Muscle layer of colon (tissue), 2 donors: ENCODE data around the gene MYO16.

Source experiments
- H3K27ac ChIP-seq: one replicate; pipeline ENCODE4 v1.7.0; 2013; ENCODE audit warnings: low read depth, mild to moderate bottlenecking, low read length, moderate library complexity
- H3K27me3 ChIP-seq, 2 donors: one replicate each; pipeline ENCODE4 v1.7.0; 2013; ENCODE audit warnings: low read length in 2 of 2, mild to moderate bottlenecking in 2 of 2; ENCODE audit not compliant: insufficient read depth in 2 of 2, control insufficient read depth in 1 of 2
- H3K36me3 ChIP-seq: one replicate; pipeline ENCODE4 v1.7.0; 2013; ENCODE audit warnings: mild to moderate bottlenecking, low read length; ENCODE audit not compliant: insufficient read depth
- H3K4me1 ChIP-seq: one replicate; pipeline ENCODE4 v1.7.0; 2013; ENCODE audit warnings: mild to moderate bottlenecking, low read length; ENCODE audit not compliant: insufficient read depth
- H3K4me3 ChIP-seq, 2 donors: one replicate each; pipeline ENCODE4 v1.7.0; 2013; ENCODE audit warnings: low read length in 2 of 2, low read depth in 1 of 2, mild to moderate bottlenecking in 1 of 2, moderate library complexity in 1 of 2
- H3K9ac ChIP-seq: one replicate; pipeline ENCODE4 v1.7.0; 2013; ENCODE audit warnings: low read length
- H3K9me3 ChIP-seq: one replicate; pipeline ENCODE4 v1.7.0; 2013; ENCODE audit warnings: mild to moderate bottlenecking, low read length
- donor health status: abdominal sarcoma.
- donor health status: Adenocarcinoma of cecum.

The MYO16 gene

DNA sequence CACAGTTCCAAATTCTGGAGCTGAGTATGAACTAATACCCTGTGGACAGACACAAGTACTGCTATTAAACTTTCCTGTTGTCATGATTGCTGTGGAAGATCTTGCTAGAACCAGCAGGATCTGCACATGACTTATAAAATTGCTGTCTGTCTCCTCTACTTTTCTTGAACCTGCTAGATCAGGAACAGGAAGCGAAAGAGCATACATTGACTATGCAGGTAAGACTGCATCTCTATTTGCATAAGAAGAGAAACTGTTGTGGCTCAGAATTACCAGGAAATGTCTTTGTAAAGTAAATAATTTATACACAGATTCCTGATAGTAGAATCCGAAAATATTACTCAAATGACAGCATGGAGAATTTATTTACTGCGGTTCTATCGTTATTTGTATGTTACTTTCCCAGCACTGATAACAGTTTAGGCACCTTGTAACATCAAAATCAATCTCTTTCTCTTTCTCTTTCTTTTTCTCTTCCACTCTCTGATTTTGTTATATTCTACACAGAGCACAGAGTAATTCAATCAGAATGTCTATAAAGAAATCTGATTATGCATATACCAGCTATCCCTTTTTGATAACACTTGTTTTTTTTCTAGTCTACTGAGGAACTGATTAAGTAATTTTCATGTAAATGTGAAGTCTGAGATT lies 226.5 kb downstream of the MYO16 start:
- H3K36me3 ChIP-seq: no peaks in the 10 kb centered on the region
- no peak overlapping the region for H3K27ac ChIP-seq
- H3K4me1 ChIP-seq: peaks cover 16% of the 10 kb centered on the region
- H3K9me3 ChIP-seq: no peaks in the 10 kb centered on the region
- no peaks in the 10 kb centered on the region for H3K27me3 ChIP-seq
- H3K4me3 ChIP-seq: no peak overlapping the region
- H3K9ac ChIP-seq: no peak overlapping the region

GRCh38 chr13:108858676-108859075 lies 229.3 kb downstream of the MYO16 start:
- Histone ChIP-seq H3K9ac (no peak overlapping the region), H3K27me3 (no peaks in the 10 kb centered on the region), H3K36me3 (no peaks in the 10 kb centered on the region), H3K27ac (no peak overlapping the region), H3K4me1 (peaks cover 16% of the 10 kb centered on the region), H3K9me3 (no peaks in the 10 kb centered on the region), H3K4me3 (no peak overlapping the region)

DNA sequence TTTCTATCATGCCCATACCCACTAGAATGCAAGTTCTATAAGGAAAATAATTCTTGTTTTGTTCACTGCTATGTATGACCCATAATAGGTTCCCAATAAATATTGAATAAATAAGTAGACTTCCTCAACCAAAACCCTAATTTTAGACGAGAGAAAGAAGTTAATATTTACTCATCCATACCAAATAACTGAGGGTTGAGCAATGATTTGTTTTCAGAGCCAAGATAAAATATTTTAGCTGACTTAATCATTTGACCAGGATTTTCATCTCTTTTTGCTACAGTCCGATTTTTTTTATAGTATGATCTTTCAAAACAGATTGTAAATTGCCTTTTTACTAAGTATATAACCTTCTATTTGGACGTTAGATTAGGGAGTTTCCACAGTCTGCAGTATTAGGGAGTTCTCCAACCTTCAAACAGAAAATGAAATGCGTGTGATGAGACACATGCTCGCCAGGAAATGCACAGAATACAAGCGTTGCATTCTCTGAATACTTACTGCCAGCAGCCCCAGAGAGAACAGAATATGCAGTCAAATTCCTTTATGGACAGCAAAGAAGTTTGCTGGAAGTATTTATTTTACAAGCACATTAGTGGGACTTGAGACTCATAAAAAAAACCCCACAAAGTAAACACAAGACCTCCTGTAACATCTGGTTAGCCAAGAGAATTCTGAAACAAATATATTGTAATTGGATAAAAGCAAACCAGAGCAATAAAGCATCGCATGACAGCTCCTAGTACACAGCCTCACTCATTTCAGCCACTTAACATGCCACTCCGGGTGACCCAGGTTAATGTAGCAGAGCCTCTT lies 230.0 kb downstream of the MYO16 start:
- Histone ChIP-seq H3K27me3 (no peaks in the 10 kb centered on the region), H3K36me3 (no peaks in the 10 kb centered on the region), H3K9me3 (no peaks in the 10 kb centered on the region), H3K4me3 (no peak overlapping the region), H3K9ac (no peak overlapping the region), H3K27ac (no peak overlapping the region), H3K4me1 (peaks cover 16% of the 10 kb centered on the region)

DNA sequence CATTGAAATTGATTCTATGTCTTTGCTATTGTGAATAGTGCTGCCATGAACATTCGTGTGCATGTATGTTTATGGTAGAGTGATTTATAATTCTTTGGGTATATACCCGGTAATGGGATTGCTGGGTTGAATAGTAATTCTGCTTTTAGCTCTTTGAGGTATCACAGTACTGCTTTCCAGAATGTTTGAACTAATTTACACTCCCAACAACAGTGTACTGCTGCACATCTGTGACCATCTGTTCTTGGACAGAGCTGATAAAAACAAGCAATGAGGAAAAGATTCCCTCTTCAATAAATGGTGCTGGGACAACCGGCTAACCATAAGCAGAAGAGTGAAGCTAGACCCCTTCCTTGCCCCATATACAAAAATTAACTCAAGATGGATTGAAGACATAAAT lies 231.0 kb downstream of the MYO16 start:
- Histone ChIP-seq H3K27me3 (no peaks in the 10 kb centered on the region), H3K9me3 (no peaks in the 10 kb centered on the region), H3K9ac (no peak overlapping the region), H3K4me1 (peaks cover 16% of the 10 kb centered on the region), H3K27ac (no peak overlapping the region), H3K36me3 (no peaks in the 10 kb centered on the region), H3K4me3 (no peak overlapping the region)

DNA sequence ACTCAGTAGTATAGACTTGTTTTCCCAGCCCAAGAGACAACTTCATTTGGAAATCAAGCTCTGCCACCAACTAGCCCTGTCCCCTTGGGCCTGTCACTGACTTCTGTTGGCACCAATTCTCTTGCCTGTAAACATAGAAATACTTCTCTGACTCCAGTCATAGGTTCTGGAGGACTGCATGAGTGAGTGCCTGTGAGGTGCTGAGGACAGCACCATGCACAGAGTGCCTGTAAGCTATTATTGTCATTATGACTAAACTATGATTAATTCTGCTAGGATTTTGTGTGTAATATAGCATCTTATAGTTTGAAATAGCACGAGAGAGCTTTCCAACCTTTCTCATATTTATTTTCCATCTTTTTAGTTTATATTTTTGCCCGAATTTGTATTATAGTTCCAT lies 247.9 kb downstream of the MYO16 start:
- Histone ChIP-seq H3K36me3 (no peaks in the 10 kb centered on the region), H3K27ac (no peak overlapping the region), H3K27me3 (no peaks in the 10 kb centered on the region), H3K9me3 (no peaks in the 10 kb centered on the region), H3K4me1 (no peaks in the 10 kb centered on the region), H3K4me3 (no peak overlapping the region), H3K9ac (no peak overlapping the region)

DNA sequence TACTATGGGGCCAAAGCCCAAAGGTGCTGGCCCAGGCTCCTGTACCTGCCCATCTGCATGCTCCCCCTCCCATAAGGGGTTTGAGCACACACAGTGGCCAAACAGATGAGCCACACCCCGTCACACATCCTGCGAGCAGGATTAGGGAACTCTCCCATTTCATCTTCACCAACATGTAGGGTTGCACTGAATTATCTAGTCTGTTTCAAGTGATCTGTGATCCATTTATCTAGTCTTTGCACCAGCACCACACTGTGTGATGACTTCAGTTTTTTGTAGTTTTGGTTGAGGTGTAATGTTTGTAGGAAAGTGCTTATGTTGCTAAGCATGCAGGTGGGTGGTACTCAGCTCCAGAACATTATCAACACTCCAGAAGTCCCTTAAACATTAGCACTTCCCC lies 249.3 kb downstream of the MYO16 start:
- Histone ChIP-seq H3K4me1 (no peaks in the 10 kb centered on the region), H3K9me3 (no peaks in the 10 kb centered on the region), H3K4me3 (no peak overlapping the region), H3K9ac (no peak overlapping the region), H3K36me3 (no peaks in the 10 kb centered on the region), H3K27me3 (no peaks in the 10 kb centered on the region), H3K27ac (no peak overlapping the region)

DNA sequence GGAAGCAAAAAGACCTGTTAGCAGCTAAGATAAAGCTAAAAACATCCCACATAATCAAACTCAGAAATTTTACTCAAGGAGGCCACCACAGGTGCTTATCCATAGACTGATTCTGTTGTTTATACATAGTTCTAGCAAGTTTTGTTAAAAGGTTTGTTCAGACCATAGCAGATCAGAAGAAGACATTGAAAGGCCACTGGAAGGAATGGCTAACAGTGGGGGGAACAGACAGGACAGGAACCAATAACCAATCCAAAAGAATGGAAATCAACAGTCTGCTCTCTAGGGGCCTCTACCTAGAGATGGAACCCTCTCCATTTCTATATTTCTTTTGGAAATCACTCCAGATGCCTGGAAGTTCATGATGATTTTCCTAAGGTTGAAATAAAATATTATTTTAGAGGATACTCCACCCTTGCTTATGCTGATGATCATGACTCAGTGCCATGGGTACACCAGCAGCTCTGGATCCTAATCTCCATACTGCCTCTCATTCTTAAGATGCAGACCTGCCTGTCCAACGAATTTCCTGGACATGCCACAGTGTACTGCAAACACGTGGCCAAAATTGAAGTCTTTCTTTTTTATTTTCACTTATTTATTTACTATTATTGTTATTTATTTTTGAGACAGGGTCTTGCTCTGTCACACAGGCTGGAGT lies 260.0 kb downstream of the MYO16 start:
- Histone ChIP-seq H3K36me3 (no peaks in the 10 kb centered on the region), H3K9ac (no peak overlapping the region), H3K9me3 (no peaks in the 10 kb centered on the region), H3K27me3 (no peaks in the 10 kb centered on the region), H3K4me3 (no peak overlapping the region), H3K27ac (no peak overlapping the region), H3K4me1 (no peaks in the 10 kb centered on the region)

GRCh38 chr13:108895220-108895704 lies 265.9 kb downstream of the MYO16 start:
- Histone ChIP-seq H3K27me3 (no peaks in the 10 kb centered on the region), H3K27ac (no peak overlapping the region)

GRCh38 chr13:108897955-108898354 lies 268.5 kb downstream of the MYO16 start:
- Histone ChIP-seq H3K4me1 (no peaks in the 10 kb centered on the region), H3K4me3 (no peak overlapping the region), H3K9me3 (no peaks in the 10 kb centered on the region), H3K27ac (no peak overlapping the region), H3K9ac (no peak overlapping the region), H3K36me3 (no peaks in the 10 kb centered on the region), H3K27me3 (no peaks in the 10 kb centered on the region)

More at GRCh38 chr13:108895220-108895704, 265.9 kb downstream of the MYO16 start:
- Histone ChIP-seq H3K36me3 (no peaks in the 10 kb centered on the region), H3K4me1 (no peaks in the 10 kb centered on the region), H3K4me3 (no peak overlapping the region), H3K9me3 (no peaks in the 10 kb centered on the region), H3K9ac (no peak overlapping the region)

DNA sequence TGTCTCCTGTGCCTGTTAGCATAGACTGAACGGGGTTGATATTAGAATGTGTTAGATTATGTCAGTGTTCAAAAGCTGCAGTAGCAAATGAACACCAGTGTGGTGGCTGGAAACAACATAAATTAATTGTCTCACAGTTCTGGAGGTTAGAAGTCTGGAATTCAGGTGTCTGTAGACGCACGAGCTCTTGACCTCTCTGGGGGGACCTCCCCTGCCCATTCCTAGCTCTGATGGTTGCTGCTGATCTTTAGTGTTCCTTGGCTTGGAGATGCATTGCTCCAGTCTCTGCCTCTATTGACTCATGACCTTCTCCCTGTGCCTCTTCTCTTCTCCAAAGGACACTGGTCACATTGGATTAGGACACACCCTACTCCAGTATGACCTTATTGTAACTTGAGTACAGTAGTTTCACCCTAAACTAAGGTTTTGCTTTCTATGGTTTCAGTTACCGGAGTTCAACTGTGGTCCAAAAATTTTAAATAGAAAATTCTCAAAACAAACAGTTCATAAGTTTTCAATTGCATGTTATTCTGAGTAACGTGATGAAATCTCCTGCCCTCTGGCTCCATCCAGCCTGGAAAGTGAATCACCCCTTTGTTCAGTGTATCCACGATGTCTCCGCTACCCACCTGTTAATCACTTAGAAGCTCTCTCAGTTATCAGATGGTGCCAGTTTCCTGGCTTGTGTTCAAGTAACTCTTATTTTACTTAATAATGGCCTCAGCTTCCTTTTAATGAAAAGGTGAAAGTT lies 273.2 kb downstream of the MYO16 start:
- Histone ChIP-seq H3K4me1 (no peaks in the 10 kb centered on the region), H3K4me3 (no peak overlapping the region), H3K9ac (no peak overlapping the region), H3K27me3 (no peaks in the 10 kb centered on the region), H3K36me3 (no peaks in the 10 kb centered on the region), H3K27ac (no peak overlapping the region), H3K9me3 (no peaks in the 10 kb centered on the region)

GRCh38 chr13:108903613-108904012 lies 274.2 kb downstream of the MYO16 start:
- no peak overlapping the region for H3K27ac ChIP-seq
- no peak overlapping the region for H3K9ac ChIP-seq
- no peak overlapping the region for H3K4me3 ChIP-seq
- H3K9me3 ChIP-seq: no peaks in the 10 kb centered on the region
- no peaks in the 10 kb centered on the region for H3K27me3 ChIP-seq
- H3K36me3 ChIP-seq: no peaks in the 10 kb centered on the region
- no peaks in the 10 kb centered on the region for H3K4me1 ChIP-seq
